HepG2 (cell line): ENCODE results near the gene GPS2. TPM values are rescaled to one million over a fixed set of nuclear protein-coding genes. Genes with fewer than 3 reads are reported as not detected.

Source experiments
- ISX ChIP-seq: sonication (generic); formaldehyde crosslinking; conservative IDR thresholded peaks from 2 replicates; pipeline ENCODE4 v1.5.0; 2020; ENCODE audit warnings: missing genetic modification reagents
- MIER2 ChIP-seq: IDR thresholded peaks from 2 replicates; pipeline ENCODE4 v1.6.1; 2016; ENCODE audit warnings: missing biosample characterization, missing genetic modification reagents
- MTA1 ChIP-seq: sonication (generic); formaldehyde crosslinking; IDR thresholded peaks from 2 replicates; pipeline ENCODE4 v1.4.0; 2020; ENCODE audit warnings: missing genetic modification reagents, mild to moderate bottlenecking, borderline replicate concordance
- NCOR1 ChIP-seq: fragments of 200-600 bp; sonication (generic); IDR thresholded peaks from 2 replicates; pipeline ENCODE4 v1.7.0; 2017; ENCODE audit warnings: antibody characterized with exemption, low read length, borderline replicate concordance
- NFE2 ChIP-seq: sonication (generic); formaldehyde crosslinking; IDR thresholded peaks from 2 replicates; pipeline ENCODE4 v1.4.0; 2020; ENCODE audit warnings: missing genetic modification reagents
- NFE2L2 ChIP-seq: fragments of 150-350 bp; IDR thresholded peaks from 2 replicates; pipeline ENCODE4 v1.6.1; 2014; ENCODE audit warnings: low read length
- POLR2G ChIP-seq: fragments of 200-400 bp; formaldehyde crosslinking; IDR thresholded peaks from 2 replicates; pipeline ENCODE4 v1.6.1; 2018; ENCODE audit warnings: mild to moderate bottlenecking, low read depth, low read length, moderate library complexity
- PRMT3 ChIP-seq: sonication (generic); formaldehyde crosslinking; IDR thresholded peaks from 2 replicates; pipeline ENCODE4 v1.8.1; 2022; ENCODE audit warnings: low read depth, mild to moderate bottlenecking, moderate library complexity, missing genetic modification reagents, borderline replicate concordance
- RXRB ChIP-seq: IDR thresholded peaks from 2 replicates; pipeline ENCODE4 v1.6.1; 2016; ENCODE audit warnings: borderline replicate concordance, missing genetic modification reagents, missing compliant biosample characterization
- SAFB2 ChIP-seq: sonication (generic); formaldehyde crosslinking; IDR thresholded peaks from 2 replicates; pipeline ENCODE4 v1.5.1; 2020; ENCODE audit warnings: missing genetic modification reagents, low read depth, mild to moderate bottlenecking, borderline replicate concordance
- TCF7L2 ChIP-seq: IDR thresholded peaks from 2 replicates; pipeline ENCODE4 v1.6.1; 2011; ENCODE audit warnings: mild to moderate bottlenecking, low read depth, low read length, moderate library complexity
- ZFAT ChIP-seq: sonication (generic); formaldehyde crosslinking; conservative IDR thresholded peaks from 2 replicates; pipeline ENCODE4 v1.8.1; 2023; ENCODE audit warnings: missing genetic modification reagents, inconsistent platforms
- ZNF207 ChIP-seq: fragments of 450-650 bp; IDR thresholded peaks from 2 replicates; pipeline ENCODE4 v1.6.1; 2016; ENCODE audit warnings: antibody characterized with exemption, borderline replicate concordance
- ZNF644 ChIP-seq: IDR thresholded peaks from 2 replicates; pipeline ENCODE4 v1.6.1; 2016; ENCODE audit warnings: low read depth
- ZNF83 ChIP-seq: sonication (generic); formaldehyde crosslinking; IDR thresholded peaks from 2 replicates; pipeline ENCODE4 v1.4.0; 2020; ENCODE audit warnings: missing genetic modification reagents, mild to moderate bottlenecking, borderline replicate concordance
- ZSCAN29 ChIP-seq: sonication (generic); formaldehyde crosslinking; conservative IDR thresholded peaks from 2 replicates; pipeline ENCODE4 v1.4.0; 2020; ENCODE audit warnings: mild to moderate bottlenecking, missing genetic modification reagents
- polyA plus RNA-seq, 8 experiments: library from polyadenylated mRNA; depleted of rRNA in 3 of 8; stranded (reverse) in 7 of 8; unstranded in 1 of 8; fragments of >200 nt; fragmentation: Illumina TruSeq in 4 of 8; extraction: Trizol in 4 of 8; gene quantifications; 2 replicates each; pipeline versions ENCODE4 v1.2.1 to v1.2.3, GENCODE V29; 2011 to 2016; ENCODE audit warnings: low read depth in 4 of 8, missing spikeins in 1 of 8, mixed read lengths in 1 of 8; ENCODE audit not compliant: insufficient read depth in 1 of 8
- total RNA-seq, 5 experiments: library from RNA; depleted of rRNA; stranded (reverse); fragments of >200 nt; fragmentation: Illumina TruSeq; extraction: Trizol; gene quantifications; 2 replicates each; pipeline ENCODE4 v1.2.3, GENCODE V29; 2016; ENCODE audit warnings: low read depth in 1 of 5
- TF ChIP-seq, protein P1 (sequence below): sonication (generic); formaldehyde crosslinking; IDR thresholded peaks from 2 replicates; pipeline ENCODE4 v1.9.0; 2022; ENCODE audit warnings: low read depth, missing genetic modification reagents
- TF ChIP-seq, protein P2 (sequence below): sonication (generic); formaldehyde crosslinking; IDR thresholded peaks from 2 replicates; pipeline ENCODE4 v1.4.0; 2020; ENCODE audit warnings: missing genetic modification reagents
- TF ChIP-seq, protein P3 (sequence below): sonication (generic); formaldehyde crosslinking; IDR thresholded peaks from 2 replicates; pipeline ENCODE4 v1.4.0; 2020; ENCODE audit warnings: missing genetic modification reagents
- TF ChIP-seq, protein P4 (sequence below): fragments of 450-650 bp; IDR thresholded peaks from 2 replicates; pipeline ENCODE4 v1.6.1; 2017
- TF ChIP-seq, protein P5 (sequence below): IDR thresholded peaks from 2 replicates; pipeline ENCODE4 v1.6.1; 2016; ENCODE audit warnings: missing compliant biosample characterization, missing genetic modification reagents, borderline replicate concordance
- TF ChIP-seq, protein P6 (sequence below): sonication (generic); formaldehyde crosslinking; IDR thresholded peaks from 2 replicates; pipeline ENCODE4 v1.8.1; 2023; ENCODE audit warnings: missing genetic modification reagents, inconsistent platforms, borderline replicate concordance

Gene GPS2
- total and polyA plus RNA-seq, 2 of the 13 experiments (the other 11 are each of a cell fraction or from before 2014, with no cell fraction given) = 58.0 to 59.4 TPM

DNA sequence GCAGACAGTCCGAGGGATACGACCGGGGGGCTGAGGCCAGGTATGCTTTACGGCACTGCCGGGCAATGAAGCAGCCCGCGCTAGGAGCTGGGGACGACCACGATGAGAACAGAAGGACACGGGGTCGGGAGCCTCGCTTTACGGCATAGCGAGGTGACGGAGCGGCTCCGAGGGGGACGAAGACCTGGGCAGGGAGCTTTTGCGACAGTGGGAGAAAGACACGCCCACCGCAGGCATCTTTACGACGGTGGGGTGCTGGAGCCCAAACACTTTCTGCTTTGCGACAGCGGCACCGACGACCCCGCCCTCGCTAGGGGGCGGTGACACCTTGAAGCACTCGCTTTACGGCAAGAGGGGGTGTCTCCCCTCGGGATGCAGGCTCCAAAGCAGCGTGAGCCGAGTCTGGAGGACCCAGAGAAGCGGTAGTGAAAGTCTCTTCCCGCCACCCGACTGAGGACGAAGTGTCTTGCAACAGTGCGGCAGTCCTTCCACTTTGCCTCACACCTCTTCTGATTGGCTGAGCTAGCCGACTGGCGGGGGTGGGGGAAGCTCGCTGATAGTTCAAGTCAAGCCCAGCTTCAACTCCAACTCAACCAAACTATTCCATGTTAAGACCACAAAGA, 14.3 kb upstream of the GPS2 start (continued):
- TF ChIP-seq, protein P1, sequence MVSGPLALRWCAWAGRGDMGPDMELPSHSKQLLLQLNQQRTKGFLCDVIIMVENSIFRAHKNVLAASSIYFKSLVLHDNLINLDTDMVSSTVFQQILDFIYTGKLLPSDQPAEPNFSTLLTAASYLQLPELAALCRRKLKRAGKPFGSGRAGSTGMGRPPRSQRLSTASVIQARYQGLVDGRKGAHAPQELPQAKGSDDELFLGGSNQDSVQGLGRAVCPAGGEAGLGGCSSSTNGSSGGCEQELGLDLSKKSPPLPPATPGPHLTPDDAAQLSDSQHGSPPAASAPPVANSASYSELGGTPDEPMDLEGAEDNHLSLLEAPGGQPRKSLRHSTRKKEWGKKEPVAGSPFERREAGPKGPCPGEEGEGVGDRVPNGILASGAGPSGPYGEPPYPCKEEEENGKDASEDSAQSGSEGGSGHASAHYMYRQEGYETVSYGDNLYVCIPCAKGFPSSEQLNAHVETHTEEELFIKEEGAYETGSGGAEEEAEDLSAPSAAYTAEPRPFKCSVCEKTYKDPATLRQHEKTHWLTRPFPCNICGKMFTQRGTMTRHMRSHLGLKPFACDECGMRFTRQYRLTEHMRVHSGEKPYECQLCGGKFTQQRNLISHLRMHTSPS (CRISPR knock-in tag) = no peak
- TF ChIP-seq SAFB2 (CRISPR knock-in tag) = peak; percentile 69; the same call in 1 of the 2 replicates
- no peak for TF ChIP-seq ZFAT
- peak; percentile 52; the same call in 1 of the 2 replicates for TF ChIP-seq RXRB (CRISPR knock-in tag)
- TF ChIP-seq, protein P2, sequence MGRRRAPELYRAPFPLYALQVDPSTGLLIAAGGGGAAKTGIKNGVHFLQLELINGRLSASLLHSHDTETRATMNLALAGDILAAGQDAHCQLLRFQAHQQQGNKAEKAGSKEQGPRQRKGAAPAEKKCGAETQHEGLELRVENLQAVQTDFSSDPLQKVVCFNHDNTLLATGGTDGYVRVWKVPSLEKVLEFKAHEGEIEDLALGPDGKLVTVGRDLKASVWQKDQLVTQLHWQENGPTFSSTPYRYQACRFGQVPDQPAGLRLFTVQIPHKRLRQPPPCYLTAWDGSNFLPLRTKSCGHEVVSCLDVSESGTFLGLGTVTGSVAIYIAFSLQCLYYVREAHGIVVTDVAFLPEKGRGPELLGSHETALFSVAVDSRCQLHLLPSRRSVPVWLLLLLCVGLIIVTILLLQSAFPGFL (CRISPR knock-in tag) = no peak
- TF ChIP-seq ISX (CRISPR knock-in tag) = no peak
- no peak for TF ChIP-seq ZNF644 (CRISPR knock-in tag)
- peak; percentile 83 for TF ChIP-seq POLR2G
- TF ChIP-seq NFE2 (CRISPR knock-in tag) = no peak
- TF ChIP-seq, protein P3, sequence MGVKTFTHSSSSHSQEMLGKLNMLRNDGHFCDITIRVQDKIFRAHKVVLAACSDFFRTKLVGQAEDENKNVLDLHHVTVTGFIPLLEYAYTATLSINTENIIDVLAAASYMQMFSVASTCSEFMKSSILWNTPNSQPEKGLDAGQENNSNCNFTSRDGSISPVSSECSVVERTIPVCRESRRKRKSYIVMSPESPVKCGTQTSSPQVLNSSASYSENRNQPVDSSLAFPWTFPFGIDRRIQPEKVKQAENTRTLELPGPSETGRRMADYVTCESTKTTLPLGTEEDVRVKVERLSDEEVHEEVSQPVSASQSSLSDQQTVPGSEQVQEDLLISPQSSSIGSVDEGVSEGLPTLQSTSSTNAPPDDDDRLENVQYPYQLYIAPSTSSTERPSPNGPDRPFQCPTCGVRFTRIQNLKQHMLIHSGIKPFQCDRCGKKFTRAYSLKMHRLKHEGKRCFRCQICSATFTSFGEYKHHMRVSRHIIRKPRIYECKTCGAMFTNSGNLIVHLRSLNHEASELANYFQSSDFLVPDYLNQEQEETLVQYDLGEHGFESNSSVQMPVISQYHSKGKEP (CRISPR knock-in tag) = no peak
- TF ChIP-seq ZNF207 = no peak
- TF ChIP-seq, protein P4, sequence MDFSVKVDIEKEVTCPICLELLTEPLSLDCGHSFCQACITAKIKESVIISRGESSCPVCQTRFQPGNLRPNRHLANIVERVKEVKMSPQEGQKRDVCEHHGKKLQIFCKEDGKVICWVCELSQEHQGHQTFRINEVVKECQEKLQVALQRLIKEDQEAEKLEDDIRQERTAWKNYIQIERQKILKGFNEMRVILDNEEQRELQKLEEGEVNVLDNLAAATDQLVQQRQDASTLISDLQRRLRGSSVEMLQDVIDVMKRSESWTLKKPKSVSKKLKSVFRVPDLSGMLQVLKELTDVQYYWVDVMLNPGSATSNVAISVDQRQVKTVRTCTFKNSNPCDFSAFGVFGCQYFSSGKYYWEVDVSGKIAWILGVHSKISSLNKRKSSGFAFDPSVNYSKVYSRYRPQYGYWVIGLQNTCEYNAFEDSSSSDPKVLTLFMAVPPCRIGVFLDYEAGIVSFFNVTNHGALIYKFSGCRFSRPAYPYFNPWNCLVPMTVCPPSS = no peak
- no peak; the same call in 1 of the 2 replicates for TF ChIP-seq MTA1
- TF ChIP-seq, protein P5, sequence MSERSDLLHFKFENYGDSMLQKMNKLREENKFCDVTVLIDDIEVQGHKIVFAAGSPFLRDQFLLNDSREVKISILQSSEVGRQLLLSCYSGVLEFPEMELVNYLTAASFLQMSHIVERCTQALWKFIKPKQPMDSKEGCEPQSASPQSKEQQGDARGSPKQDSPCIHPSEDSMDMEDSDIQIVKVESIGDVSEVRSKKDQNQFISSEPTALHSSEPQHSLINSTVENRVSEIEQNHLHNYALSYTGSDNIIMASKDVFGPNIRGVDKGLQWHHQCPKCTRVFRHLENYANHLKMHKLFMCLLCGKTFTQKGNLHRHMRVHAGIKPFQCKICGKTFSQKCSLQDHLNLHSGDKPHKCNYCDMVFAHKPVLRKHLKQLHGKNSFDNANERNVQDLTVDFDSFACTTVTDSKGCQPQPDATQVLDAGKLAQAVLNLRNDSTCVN = no peak
- TF ChIP-seq PRMT3 (CRISPR knock-in tag) = no peak
- TF ChIP-seq, protein P6, sequence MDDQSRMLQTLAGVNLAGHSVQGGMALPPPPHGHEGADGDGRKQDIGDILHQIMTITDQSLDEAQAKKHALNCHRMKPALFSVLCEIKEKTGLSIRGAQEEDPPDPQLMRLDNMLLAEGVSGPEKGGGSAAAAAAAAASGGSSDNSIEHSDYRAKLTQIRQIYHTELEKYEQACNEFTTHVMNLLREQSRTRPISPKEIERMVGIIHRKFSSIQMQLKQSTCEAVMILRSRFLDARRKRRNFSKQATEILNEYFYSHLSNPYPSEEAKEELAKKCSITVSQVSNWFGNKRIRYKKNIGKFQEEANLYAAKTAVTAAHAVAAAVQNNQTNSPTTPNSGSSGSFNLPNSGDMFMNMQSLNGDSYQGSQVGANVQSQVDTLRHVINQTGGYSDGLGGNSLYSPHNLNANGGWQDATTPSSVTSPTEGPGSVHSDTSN (CRISPR knock-in tag) = no peak
- 0 out of 2 replicates have a peak, but pooled peaks have one; percentile 67 for TF ChIP-seq ZNF83
- TF ChIP-seq TCF7L2 = no peak
- no peak for TF ChIP-seq ZSCAN29
- TF ChIP-seq MIER2 (CRISPR knock-in tag) = no peak
- no peak for TF ChIP-seq NFE2L2
- TF ChIP-seq NCOR1 = no peak
